HFF-Myc (cell line): ENCODE data around the gene TMEM126A.
A peak's percentile ranks its signal among the peaks of the same experiment; 100 is the strongest.

ENCODE experiments used
- DNase-seq: peaks from one replicate; pipeline ENCODE4 v3.0.0-alpha.2; 2011; ENCODE audit warnings: low read depth; ENCODE audit errors: extremely low read depth
- H3K4me3 ChIP-seq: replicated peaks from 2 replicates; pipeline ENCODE4 v1.5.1; 2011; ENCODE audit warnings: low read depth, mild to moderate bottlenecking, control low read depth, low read length
- CTCF ChIP-seq: IDR thresholded peaks from 2 replicates; pipeline ENCODE4 v1.5.1; 2012; ENCODE audit warnings: mild to moderate bottlenecking, low read depth, low read length, control low read depth; ENCODE audit errors: missing control alignments

TMEM126A gene

GRCh38 chr11:85682330-85683305, 34.9 kb downstream of the TMEM126A start:
- peak overlapping the region; percentile 52 for H3K4me3 ChIP-seq

GRCh38 chr11:85685125-85685819, 37.5 kb downstream of the TMEM126A start:
- no peak for DNase-seq
- TF ChIP-seq CTCF: no peak
- H3K4me3 ChIP-seq: peak overlapping the region; percentile 27

More at GRCh38 chr11:85682330-85683305, 34.9 kb downstream of the TMEM126A start:
- no peak for TF ChIP-seq CTCF
- no peak for DNase-seq

- peak; percentile 74 for DNase-seq
- TF ChIP-seq CTCF: no peak
- peak within 1 kb of the TSS; percentile 27 for H3K4me3 ChIP-seq
These were observed 38.2 kb downstream of the TMEM126A start, which contains the start of gene CCDC89 for GRCh38 chr11:85685820-85686459. CCDC89 (minus strand) TSS chr11:85686195; CDS start chr11:85686130, 65 bp downstream.

GRCh38 chr11:85694385-85694980, 46.7 kb downstream of the TMEM126A start:
- DNase-seq: peak; percentile 33
- peak; percentile 33 for TF ChIP-seq CTCF
- no peak overlapping the region for H3K4me3 ChIP-seq

- no peak for TF ChIP-seq CTCF
- DNase-seq: no peak
- no peak overlapping the region for H3K4me3 ChIP-seq
These were observed 47.8 kb downstream of the TMEM126A start for GRCh38 chr11:85695546-85695945.

GRCh38 chr11:85697747-85698146, 50.0 kb downstream of the TMEM126A start:
- no peak for TF ChIP-seq CTCF
- no peak overlapping the region for H3K4me3 ChIP-seq

More at GRCh38 chr11:85697747-85698146, 50.0 kb downstream of the TMEM126A start:
- DNase-seq: no peak
